Thoracic aorta (tissue), 2 donors: Measurements from ENCODE around the gene CARS1. TPM values are rescaled to one million over a fixed set of nuclear protein-coding genes. Genes with fewer than 3 reads are reported as not detected.

Experiments used
- ATAC-seq: fragments of 150-250 bp; one replicate; pipeline ENCODE4 v1.8.0; 2017; ENCODE audit warnings: low read depth; ENCODE audit not compliant: insufficient number of reproducible peaks, low FRiP score
- DNase-seq: peaks from one replicate; pipeline ENCODE4 v3.0.0-alpha.2; 2020; ENCODE audit warnings: low spot score
- H3K27ac ChIP-seq, 2 donors: fragments of 200-600 bp; sonication (generic); 1 replicate in 1 of 2; 2 replicates in 1 of 2; pipeline ENCODE4 v1.5.1; 2016; ENCODE audit warnings: mild to moderate bottlenecking in 2 of 2, moderate library complexity in 2 of 2
- H3K27me3 ChIP-seq: fragments of 200-600 bp; sonication (generic); replicated peaks from 2 replicates; pipeline ENCODE4 v1.6.0; 2016; ENCODE audit warnings: mild to moderate bottlenecking; ENCODE audit not compliant: insufficient read depth
- H3K36me3 ChIP-seq: fragments of 200-600 bp; sonication (generic); one replicate; pipeline ENCODE4 v1.5.1; 2016
- H3K4me1 ChIP-seq, 2 donors: fragments of 200-600 bp; sonication (generic); 1 replicate in 1 of 2; 2 replicates in 1 of 2; pipeline versions ENCODE4 v1.5.1 to v1.6.0; 2016; ENCODE audit warnings: low read depth in 2 of 2, mild to moderate bottlenecking in 1 of 2; ENCODE audit not compliant: control insufficient read depth in 1 of 2
- H3K4me3 ChIP-seq: fragments of 200-600 bp; sonication (generic); 2 replicates; pipeline ENCODE4 v1.5.1; 2016; ENCODE audit warnings: mild to moderate bottlenecking
- H3K9me3 ChIP-seq: fragments of 200-600 bp; sonication (generic); 2 replicates; pipeline ENCODE4 v1.5.1; 2016
- total RNA-seq, 2 donors: library from RNA; depleted of rRNA; stranded (reverse); fragments of >200 nt; gene quantifications; one replicate each; pipeline versions ENCODE4 v1.1.0 to v1.2.3, GENCODE V29; 2016
- TF ChIP-seq, protein P1 (sequence below): fragments of 200-600 bp; sonication (generic); IDR thresholded peaks from one replicate; pipeline ENCODE4 v1.5.1; 2019; ENCODE audit warnings: antibody characterized with exemption

CARS1 gene
- total RNA-seq, 2 donors from 2014 or later, result 38.4 to 56.5 TPM

DNA sequence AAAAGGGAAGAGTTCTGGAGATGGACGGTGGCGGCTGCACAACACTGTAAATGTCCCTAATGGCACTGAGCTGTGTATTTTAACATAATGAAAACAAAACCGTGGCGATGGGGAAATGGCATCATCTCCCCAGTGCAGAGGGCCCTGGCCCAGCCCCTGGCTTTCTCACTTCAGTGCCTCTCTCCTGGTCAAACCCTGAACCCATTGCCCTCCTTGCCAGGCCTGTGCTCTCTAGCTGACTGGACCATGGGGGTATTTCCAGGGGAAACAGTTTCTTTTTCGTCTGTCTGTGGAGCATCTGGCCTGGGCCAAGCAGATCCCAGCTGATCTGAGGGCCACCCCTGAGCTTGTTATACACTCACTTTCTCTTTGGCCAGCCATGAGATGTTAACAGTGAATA lies 47.7 kb downstream of the CARS1 start:
- ATAC-seq (no peak), DNase-seq (no peak)
- no peak overlapping the region for H3K27ac ChIP-seq
- H3K36me3 ChIP-seq, result peaks cover 68% of the 10 kb centered on the region
- H3K27me3 ChIP-seq, result no peaks in the 10 kb centered on the region
- TF ChIP-seq, protein P1, sequence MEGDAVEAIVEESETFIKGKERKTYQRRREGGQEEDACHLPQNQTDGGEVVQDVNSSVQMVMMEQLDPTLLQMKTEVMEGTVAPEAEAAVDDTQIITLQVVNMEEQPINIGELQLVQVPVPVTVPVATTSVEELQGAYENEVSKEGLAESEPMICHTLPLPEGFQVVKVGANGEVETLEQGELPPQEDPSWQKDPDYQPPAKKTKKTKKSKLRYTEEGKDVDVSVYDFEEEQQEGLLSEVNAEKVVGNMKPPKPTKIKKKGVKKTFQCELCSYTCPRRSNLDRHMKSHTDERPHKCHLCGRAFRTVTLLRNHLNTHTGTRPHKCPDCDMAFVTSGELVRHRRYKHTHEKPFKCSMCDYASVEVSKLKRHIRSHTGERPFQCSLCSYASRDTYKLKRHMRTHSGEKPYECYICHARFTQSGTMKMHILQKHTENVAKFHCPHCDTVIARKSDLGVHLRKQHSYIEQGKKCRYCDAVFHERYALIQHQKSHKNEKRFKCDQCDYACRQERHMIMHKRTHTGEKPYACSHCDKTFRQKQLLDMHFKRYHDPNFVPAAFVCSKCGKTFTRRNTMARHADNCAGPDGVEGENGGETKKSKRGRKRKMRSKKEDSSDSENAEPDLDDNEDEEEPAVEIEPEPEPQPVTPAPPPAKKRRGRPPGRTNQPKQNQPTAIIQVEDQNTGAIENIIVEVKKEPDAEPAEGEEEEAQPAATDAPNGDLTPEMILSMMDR, result no peak
- no peaks in the 10 kb centered on the region for H3K9me3 ChIP-seq
- H3K4me3 ChIP-seq, result no peak overlapping the region
- H3K4me1 ChIP-seq, result no peaks in the 10 kb centered on the region

DNA sequence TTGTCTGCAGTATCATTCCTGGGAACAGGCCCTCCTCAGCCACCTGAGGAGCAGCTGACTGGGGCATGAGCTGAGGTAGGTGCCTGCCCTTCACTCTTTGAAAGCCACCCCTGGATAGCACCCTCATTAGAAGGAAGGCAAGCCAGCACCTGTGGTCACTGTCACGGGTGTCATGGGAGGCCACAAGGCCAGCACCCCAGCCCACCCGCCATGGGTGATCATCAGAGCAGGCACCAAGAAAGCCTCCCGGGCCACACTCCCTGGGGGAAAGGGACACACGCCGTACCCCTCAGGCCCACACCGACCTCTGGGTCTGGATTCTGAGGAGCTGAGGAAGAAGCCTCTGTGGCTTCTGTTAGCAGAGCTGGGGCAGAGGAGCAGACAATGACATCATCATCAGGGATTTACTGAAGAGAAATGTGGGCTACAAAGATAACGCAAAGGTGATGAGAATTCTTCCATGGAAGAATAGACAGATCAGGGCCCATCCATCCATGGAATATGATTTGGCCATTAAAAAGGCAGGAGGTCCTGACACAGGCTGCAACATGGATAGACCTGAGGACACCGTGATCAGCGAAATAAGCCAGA lies 48.4 kb downstream of the CARS1 start:
- DNase-seq (no peak), ATAC-seq (no peak)

DNA sequence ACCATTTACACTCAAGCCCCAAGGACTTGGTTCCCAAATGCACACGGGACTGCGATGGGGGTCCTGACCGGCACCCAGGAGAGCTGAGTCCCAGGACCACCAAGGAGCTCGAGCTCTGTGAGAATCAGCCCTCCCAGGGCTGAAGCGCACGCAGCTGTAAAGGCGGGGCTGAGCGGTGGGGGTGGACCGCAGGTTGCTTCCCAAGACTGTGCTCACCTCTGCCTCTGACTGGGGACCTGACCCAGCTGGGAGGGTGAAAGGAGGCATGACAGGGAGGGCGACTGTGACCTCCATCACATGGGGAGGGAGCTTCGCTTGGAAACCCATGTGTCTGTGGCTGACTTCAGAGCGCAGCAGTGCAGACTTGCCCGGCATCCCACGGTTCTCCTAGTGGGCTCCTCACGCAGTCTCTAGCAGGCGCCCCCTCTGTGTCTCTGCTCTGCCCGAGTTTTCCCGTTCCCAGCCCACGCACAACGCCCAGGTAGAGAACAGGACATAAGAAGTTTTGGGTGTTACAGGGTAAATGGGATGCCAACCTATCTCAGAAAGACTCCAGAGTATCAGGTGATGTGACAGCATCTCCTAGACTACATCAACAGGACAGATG lies 49.7 kb downstream of the CARS1 start:
- H3K36me3 ChIP-seq, result peaks cover 63% of the 10 kb centered on the region
- ATAC-seq (no peak), DNase-seq (no peak)
- H3K27ac ChIP-seq, result no peak overlapping the region
- TF ChIP-seq, protein P1, result no peak
- H3K27me3 ChIP-seq, result no peaks in the 10 kb centered on the region
- no peaks in the 10 kb centered on the region for H3K9me3 ChIP-seq
- H3K4me1 ChIP-seq, result peaks cover 0 to 3% of the 10 kb centered on the region in 2 donors
- no peak overlapping the region for H3K4me3 ChIP-seq

More for the DNA sequence above, 48.4 kb downstream of the CARS1 start:
- no peak overlapping the region for H3K27ac ChIP-seq
- H3K4me3 ChIP-seq, result no peak overlapping the region
- peaks cover 66% of the 10 kb centered on the region for H3K36me3 ChIP-seq
- H3K27me3 ChIP-seq, result no peaks in the 10 kb centered on the region
- no peaks in the 10 kb centered on the region for H3K4me1 ChIP-seq
- no peaks in the 10 kb centered on the region for H3K9me3 ChIP-seq
- TF ChIP-seq, protein P1, result no peak

DNA sequence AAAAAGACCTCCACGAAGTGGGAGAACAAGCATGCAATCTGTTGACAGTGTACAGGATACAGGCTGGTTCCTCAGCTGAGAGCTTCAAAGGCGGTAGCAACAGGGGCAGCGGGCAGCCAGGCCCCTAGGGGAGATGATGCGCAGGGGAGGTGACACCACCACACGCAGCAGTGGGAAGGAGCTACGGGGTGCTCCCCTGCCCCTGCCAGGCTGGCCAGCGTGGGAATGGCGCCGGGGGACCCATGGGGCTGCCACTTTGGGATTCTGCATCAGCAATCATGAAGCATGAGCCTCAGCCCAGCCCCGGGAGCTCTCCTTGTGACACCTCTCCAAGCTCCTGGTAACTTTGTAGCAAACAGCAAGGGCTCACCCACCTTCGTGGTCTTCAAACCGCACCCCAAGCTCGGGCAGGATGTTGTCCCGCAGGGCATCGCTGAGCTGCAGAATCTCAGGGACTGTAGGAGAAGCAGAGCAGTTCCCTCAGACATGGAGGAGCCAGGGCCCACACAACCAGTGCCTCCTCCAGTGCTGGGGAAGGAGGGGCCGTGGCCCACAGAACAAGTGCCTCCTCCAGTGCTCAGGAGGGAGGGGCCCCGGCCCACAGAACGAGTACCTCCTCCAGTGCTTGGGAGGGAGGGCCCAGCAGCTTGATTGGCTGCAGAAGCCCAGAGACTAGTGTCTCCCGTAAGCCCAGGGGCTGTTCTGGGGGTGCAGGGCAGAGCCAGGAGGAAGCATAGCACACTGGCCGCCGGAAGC lies 50.5 kb downstream of the CARS1 start:
- H3K9me3 ChIP-seq, result no peaks in the 10 kb centered on the region
- TF ChIP-seq, protein P1, result no peak
- no peak overlapping the region for H3K4me3 ChIP-seq
- peaks cover 57% of the 10 kb centered on the region for H3K36me3 ChIP-seq
- no peaks in the 10 kb centered on the region for H3K27me3 ChIP-seq
- H3K4me1 ChIP-seq, result peaks cover 2 to 11% of the 10 kb centered on the region in 2 donors
- DNase-seq (no peak), ATAC-seq (no peak)
- no peak overlapping the region for H3K27ac ChIP-seq

DNA sequence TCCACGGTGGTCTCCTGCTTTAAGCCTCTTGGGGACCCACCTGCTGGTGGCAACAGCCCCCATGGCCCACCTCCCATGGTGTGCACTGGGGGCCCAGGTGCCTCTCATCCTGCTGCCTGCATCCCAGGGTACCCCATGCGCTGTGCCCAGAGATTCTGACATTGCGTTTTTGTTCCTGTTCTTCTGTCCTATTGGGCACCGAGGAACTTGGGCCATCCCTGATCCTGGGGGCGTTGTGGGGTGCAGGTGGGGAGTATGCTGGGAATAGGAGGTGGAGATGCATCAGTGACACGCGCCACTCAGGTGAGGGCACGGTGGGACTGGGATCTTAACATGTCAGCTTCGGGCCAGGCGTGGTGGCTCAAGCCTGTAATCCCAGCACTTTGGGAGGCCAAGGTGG lies 52.7 kb downstream of the CARS1 start:
- Histone ChIP-seq H3K9me3 (no peaks in the 10 kb centered on the region), H3K27ac (no peak overlapping the region), H3K27me3 (no peaks in the 10 kb centered on the region), H3K4me3 (no peak overlapping the region), H3K4me1 (peaks cover 5 to 29% of the 10 kb centered on the region in 2 donors), H3K36me3 (peaks cover 46% of the 10 kb centered on the region)
- ATAC-seq (no peak), DNase-seq (no peak)
- TF ChIP-seq, protein P1, result no peak
